HEK293 (cell line): ENCODE data around the gene ALG5.

Source experiments
- CTCF ChIP-seq: fragments of 450-650 bp; formaldehyde crosslinking; IDR thresholded peaks from 2 replicates; pipeline ENCODE4 v1.5.1; 2016; ENCODE audit warnings: missing biosample characterization, missing genetic modification characterization
- KLF17 ChIP-seq: fragments of 450-650 bp; formaldehyde crosslinking; IDR thresholded peaks from 2 replicates; pipeline ENCODE4 v1.5.1; 2016; ENCODE audit warnings: missing biosample characterization, missing genetic modification characterization
- PBX3 ChIP-seq: sonication (generic); formaldehyde crosslinking; IDR thresholded peaks from 2 replicates; pipeline ENCODE4 v1.8.1; 2022; ENCODE audit warnings: mild to moderate bottlenecking, moderate library complexity, missing genetic modification reagents
- SP3 ChIP-seq: fragments of 450-650 bp; formaldehyde crosslinking; IDR thresholded peaks from 2 replicates; pipeline ENCODE4 v1.5.1; 2016; ENCODE audit warnings: missing biosample characterization, missing genetic modification characterization
- ZNF37A ChIP-seq: fragments of 450-650 bp; IDR thresholded peaks from 2 replicates; pipeline ENCODE4 v1.5.1; 2018; ENCODE audit warnings: missing biosample characterization, missing genetic modification characterization
- ZNF423 ChIP-seq: fragments of 450-650 bp; formaldehyde crosslinking; IDR thresholded peaks from 2 replicates; pipeline ENCODE4 v1.5.1; 2016; ENCODE audit warnings: missing biosample characterization, missing genetic modification characterization
- ZNF76 ChIP-seq: fragments of 450-650 bp; formaldehyde crosslinking; IDR thresholded peaks from 2 replicates; pipeline ENCODE4; 2016; ENCODE audit warnings: low read depth, missing biosample characterization, missing genetic modification characterization, borderline replicate concordance

- TF ChIP-seq KLF17 (tag by site-specific recombination) (no peak), CTCF (no peak), ZNF37A (tag by site-specific recombination) (no peak), SP3 (tag by site-specific recombination) (no peak), ZNF76 (tag by site-specific recombination) (no peak), PBX3 (CRISPR knock-in tag) (no peak), ZNF423 (tag by site-specific recombination) (no peak)
Observed at GRCh38 chr13:37029617-37030016, 30.5 kb upstream of the ALG5 start.
